Ascending aorta (tissue), 2 donors: ENCODE measurements around the gene FN3KRP. TPM values are rescaled to one million over a fixed set of nuclear protein-coding genes. Genes with fewer than 3 reads are reported as not detected.

ENCODE experiments used
- DNase-seq, 2 donors: peaks; one replicate each; pipeline ENCODE4 v3.0.0-alpha.2; 2019; ENCODE audit warnings: low spot score in 2 of 2
- H3K27ac ChIP-seq, 2 donors: fragments of 200-600 bp; sonication (generic); one replicate each; pipeline ENCODE4 v1.5.1; 2016 to 2017; ENCODE audit warnings: mild to moderate bottlenecking in 1 of 2
- H3K27me3 ChIP-seq: fragments of 200-600 bp; sonication (generic); one replicate; pipeline ENCODE4 v1.5.1; 2017
- H3K36me3 ChIP-seq, 2 donors: fragments of 200-600 bp; sonication (generic); one replicate each; pipeline ENCODE4 v1.5.1; 2016
- H3K4me1 ChIP-seq, 2 donors: fragments of 200-600 bp; sonication (generic); one replicate each; pipeline ENCODE4 v1.5.1; 2016 to 2017; ENCODE audit warnings: mild to moderate bottlenecking in 1 of 2
- H3K4me3 ChIP-seq, 2 donors: fragments of 200-600 bp; sonication (generic); one replicate each; pipeline ENCODE4 v1.5.1; 2016 to 2017; ENCODE audit warnings: mild to moderate bottlenecking in 1 of 2
- H3K9me3 ChIP-seq, 2 donors: fragments of 200-600 bp; sonication (generic); one replicate each; pipeline ENCODE4 v1.5.1; 2016
- intact Hi-C: fragments of 100-400 bp; cut with DNase I; formaldehyde crosslinking; loops from one replicate; pipeline ENCODE4 v1.15.1; 2023
- total RNA-seq: library from RNA; depleted of rRNA; stranded (reverse); fragments of >200 nt; gene quantifications from one replicate; pipeline ENCODE4 v1.1.0, GENCODE V29; 2016
- TF ChIP-seq, protein P1 (sequence below), 3 experiments: fragments of 200-600 bp in 2 of 3; fragments of 450-650 bp in 1 of 3; sonication (generic) in 2 of 3; IDR thresholded peaks; one replicate each; pipeline ENCODE4 v1.5.1; 2016 to 2019; ENCODE audit warnings: antibody characterized with exemption in 3 of 3, mild to moderate bottlenecking in 1 of 3, moderate library complexity in 1 of 3

Gene FN3KRP
- total RNA-seq, 1 donor from 2014 or later, result 21.0 TPM

DNA sequence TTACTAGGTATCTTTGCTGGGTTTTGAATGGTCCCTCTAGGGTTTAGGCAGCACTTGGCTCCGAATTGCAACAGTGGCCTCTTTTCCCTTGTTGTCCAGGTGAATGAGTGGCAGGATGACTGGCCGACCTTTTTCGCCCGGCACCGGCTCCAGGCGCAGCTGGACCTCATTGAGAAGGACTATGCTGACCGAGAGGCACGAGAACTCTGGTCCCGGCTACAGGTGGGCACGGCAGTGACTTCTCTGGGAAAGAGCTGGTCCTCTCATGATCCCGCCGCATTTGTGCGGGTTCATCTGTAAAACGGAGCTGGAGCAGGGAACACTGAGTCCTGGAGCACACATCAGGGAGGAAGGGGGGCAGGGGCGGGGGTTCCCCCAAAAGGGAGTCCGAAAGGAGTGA is 32.2 kb downstream of the FN3KRP start:
- DNase-seq, result no peak
- Histone ChIP-seq H3K36me3 (peaks cover 4 to 6% of the 10 kb centered on the region in 2 donors), H3K4me1 (peaks cover 7 to 13% of the 10 kb centered on the region in 2 donors), H3K4me3 (no peak overlapping the region), H3K9me3 (peaks cover 0 to 5% of the 10 kb centered on the region in 2 donors), H3K27me3 (no peaks in the 10 kb centered on the region), H3K27ac (no peak overlapping the region)
- intact Hi-C loops, result no loop called here
- TF ChIP-seq, protein P1, sequence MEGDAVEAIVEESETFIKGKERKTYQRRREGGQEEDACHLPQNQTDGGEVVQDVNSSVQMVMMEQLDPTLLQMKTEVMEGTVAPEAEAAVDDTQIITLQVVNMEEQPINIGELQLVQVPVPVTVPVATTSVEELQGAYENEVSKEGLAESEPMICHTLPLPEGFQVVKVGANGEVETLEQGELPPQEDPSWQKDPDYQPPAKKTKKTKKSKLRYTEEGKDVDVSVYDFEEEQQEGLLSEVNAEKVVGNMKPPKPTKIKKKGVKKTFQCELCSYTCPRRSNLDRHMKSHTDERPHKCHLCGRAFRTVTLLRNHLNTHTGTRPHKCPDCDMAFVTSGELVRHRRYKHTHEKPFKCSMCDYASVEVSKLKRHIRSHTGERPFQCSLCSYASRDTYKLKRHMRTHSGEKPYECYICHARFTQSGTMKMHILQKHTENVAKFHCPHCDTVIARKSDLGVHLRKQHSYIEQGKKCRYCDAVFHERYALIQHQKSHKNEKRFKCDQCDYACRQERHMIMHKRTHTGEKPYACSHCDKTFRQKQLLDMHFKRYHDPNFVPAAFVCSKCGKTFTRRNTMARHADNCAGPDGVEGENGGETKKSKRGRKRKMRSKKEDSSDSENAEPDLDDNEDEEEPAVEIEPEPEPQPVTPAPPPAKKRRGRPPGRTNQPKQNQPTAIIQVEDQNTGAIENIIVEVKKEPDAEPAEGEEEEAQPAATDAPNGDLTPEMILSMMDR (IDR thresholded peaks at IDR 0.05), result no peak

DNA sequence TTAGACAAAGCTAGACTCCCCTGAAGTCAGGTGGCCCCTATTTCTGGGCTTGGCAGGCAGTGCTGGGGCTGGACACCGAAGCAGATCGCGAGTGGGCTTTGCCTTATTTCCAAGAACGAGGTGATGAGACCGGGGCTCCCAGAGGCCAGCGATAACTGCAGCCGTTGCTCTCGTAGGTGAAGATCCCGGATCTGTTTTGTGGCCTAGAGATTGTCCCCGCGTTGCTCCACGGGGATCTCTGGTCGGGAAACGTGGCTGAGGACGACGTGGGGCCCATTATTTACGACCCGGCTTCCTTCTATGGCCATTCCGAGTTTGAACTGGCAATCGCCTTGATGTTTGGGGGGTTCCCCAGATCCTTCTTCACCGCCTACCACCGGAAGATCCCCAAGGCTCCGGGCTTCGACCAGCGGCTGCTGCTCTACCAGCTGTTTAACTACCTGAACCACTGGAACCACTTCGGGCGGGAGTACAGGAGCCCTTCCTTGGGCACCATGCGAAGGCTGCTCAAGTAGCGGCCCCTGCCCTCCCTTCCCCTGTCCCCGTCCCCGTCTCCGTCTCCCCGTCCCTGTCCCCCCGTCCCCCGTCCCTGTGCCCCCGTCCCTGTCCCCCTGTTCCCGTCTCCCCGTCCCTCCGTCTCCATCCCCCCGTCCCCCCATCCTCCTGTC is 33.9 kb downstream of the FN3KRP start:
- Histone ChIP-seq H3K36me3 (no peaks in the 10 kb centered on the region), H3K27ac (no peak overlapping the region), H3K4me3 (no peak overlapping the region), H3K27me3 (no peaks in the 10 kb centered on the region), H3K9me3 (peaks cover 0 to 5% of the 10 kb centered on the region in 2 donors), H3K4me1 (peaks cover 7 to 18% of the 10 kb centered on the region in 2 donors)
- DNase-seq, result no peak
- TF ChIP-seq, protein P1 (IDR thresholded peaks at IDR 0.05), result no peak
- intact Hi-C loops, result loop anchor here (2.0 kb wide), 1 partner anchor 14 kb away; no protein-coding TSS in a partner anchor

DNA sequence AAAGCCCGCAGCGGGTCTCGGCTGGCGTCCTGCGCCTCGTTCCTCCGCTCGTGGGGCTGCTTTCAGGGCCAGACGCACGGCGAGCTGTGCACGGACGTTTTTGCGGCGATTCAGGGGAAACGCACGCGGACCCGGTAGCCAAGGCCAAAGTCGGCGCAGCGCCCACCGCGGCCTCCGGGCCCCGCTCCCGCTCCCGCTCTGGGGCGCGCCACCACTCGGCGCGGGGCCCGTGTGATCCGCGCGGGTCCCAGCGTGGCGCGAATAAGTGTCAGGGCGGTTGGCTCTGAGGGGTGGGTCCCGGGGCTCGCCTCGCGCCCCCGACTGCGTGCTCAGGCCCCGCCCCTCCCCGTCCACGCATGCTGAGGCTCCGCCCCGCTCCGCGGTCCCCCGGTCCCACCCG is 34.7 kb downstream of the FN3KRP start:
- H3K27me3 ChIP-seq, result no peaks in the 10 kb centered on the region
- peaks cover 7 to 18% of the 10 kb centered on the region in 2 donors for H3K4me1 ChIP-seq
- DNase-seq, result no peak
- peak overlapping the region; percentile 74 to 91 for H3K27ac ChIP-seq
- TF ChIP-seq, protein P1 (IDR thresholded peaks at IDR 0.05), result no peak
- intact Hi-C loops, result loop anchor here (1.0 to 2.0 kb wide), 3 partner anchors 14 to 103 kb away; partner anchors contain the start of genes FN3KRP and WDR45B
- peaks cover 0 to 5% of the 10 kb centered on the region in 2 donors for H3K9me3 ChIP-seq
- peak overlapping the region; percentile 92 to 98 for H3K4me3 ChIP-seq
- no peaks in the 10 kb centered on the region for H3K36me3 ChIP-seq

DNA sequence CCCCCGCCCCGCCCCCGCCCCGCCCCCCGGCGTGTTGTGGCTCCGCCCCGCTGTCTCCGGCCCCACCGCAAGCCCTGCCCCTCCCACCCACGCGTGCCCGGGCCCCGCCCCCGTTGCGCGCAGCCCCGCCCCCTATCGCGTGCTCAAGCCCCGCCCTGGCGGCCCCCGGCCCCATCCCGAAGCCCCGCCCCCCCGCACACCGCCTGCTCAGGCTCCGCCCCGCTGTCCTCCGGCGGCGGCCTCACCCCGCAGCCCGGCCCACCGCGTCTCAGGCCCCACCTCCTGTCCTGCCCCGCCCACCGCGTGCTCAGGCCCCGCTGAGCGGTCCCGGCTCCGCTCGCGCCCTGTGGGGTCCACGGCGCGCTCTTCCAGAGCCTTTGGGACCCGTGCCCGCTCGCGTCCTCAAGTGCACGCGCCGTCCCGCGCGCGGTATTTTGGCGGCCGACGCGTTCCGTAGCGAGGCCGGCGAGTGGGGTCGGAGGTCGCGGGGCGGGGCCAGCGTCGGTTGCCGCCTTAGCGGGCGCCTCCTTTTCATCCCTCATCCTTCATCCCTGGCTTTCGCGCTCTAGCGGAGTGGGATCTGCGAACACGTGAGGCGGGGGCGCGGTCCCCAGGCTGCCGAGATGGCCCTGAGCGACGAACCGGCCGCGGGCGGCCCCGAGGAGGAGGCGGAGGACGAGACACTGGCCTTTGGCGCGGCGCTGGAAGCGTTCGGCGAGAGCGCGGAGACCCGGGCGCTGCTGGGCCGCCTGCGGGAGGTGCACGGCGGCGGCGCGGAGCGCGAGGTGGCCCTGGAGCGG is 35.3 kb downstream of the FN3KRP start, which contains the start of gene TBCD:
Gene TBCD, plus strand, starts transcription at position 495 of the 800 bp plus-strand sequence. Its CDS starts 129 bp downstream, at position 624.
- TF ChIP-seq, protein P1 (IDR thresholded peaks at IDR 0.05), result no peak
- intact Hi-C loops, result loop anchor here (1.0 to 2.0 kb wide), 4 partner anchors 15 to 103 kb away; partner anchors contain the start of genes FN3KRP, RAB40B and WDR45B
- Histone ChIP-seq H3K4me1 (peaks cover 7 to 18% of the 10 kb centered on the region in 2 donors), H3K27ac (peak within 1 kb of the TSS; percentile 81 to 91), H3K36me3 (no peaks in the 10 kb centered on the region), H3K9me3 (no peaks in the 10 kb centered on the region), H3K4me3 (peak within 1 kb of the TSS; percentile 92 to 98), H3K27me3 (no peaks in the 10 kb centered on the region)
- DNase-seq, result peak; percentile 30 to 91

DNA sequence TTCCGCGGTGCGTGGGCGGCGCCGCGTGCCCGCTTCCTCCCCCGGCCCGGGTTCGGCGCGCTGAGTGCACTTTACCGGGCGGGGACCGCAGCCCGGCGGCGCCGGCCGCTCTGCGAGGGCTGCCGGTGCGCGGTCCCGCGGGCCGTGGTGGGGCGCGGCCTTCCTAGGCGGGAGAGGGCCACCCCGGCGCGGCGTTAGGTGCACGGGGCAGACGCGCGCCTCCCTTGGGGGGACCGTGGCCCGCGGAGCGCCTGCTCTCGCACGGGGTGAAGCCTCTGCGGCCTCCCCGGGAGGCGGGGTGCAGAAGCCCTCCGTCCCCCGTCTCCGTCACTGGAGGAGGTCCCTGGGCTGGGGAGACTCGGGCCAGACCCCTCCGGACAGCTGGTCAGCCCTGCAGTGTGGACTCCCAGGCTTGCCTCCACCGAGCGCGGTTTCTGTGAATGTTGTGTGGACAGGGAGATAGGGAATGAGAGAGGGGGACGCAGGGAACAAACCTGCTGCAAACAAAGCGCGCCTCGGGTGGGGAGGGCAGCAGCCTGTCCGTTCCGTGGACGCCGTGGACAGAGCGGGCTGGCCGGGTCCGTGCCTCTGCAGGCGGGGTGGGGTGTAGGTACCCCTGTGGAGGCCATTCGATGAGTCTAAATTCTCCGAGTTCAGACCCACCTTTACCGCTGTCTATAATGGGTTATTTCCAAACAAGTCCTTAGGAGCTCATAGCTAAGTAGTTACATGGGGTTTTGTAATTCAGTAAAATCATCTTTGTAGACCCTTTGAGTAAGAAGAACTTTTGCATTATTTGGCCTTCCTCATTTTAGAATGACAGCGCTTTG is 36.1 kb downstream of the FN3KRP start:
- Histone ChIP-seq H3K4me1 (peaks cover 7 to 18% of the 10 kb centered on the region in 2 donors), H3K27me3 (no peaks in the 10 kb centered on the region), H3K4me3 (peak overlapping the region; percentile 92 to 98), H3K9me3 (no peaks in the 10 kb centered on the region), H3K27ac (peak overlapping the region; percentile 56 to 91), H3K36me3 (no peaks in the 10 kb centered on the region)
- intact Hi-C loops, result loop anchor here (2.0 kb wide), 1 partner anchor 54 kb away; the partner anchor contains the start of gene RAB40B
- no peak for DNase-seq
- TF ChIP-seq, protein P1 (IDR thresholded peaks at IDR 0.05), result no peak
